ENCODE data around the gene BLOC1S1.
A peak's percentile ranks its signal among the peaks of the same experiment; 100 is the strongest.

BLOC1S1 gene

GRCh38 chr12:55715833-55716581, at the start of gene BLOC1S1:
BLOC1S1 (plus strand) TSS chr12:55716046; CDS start chr12:55716052, 6 bp downstream.
- peak; percentile 89 for DNase-seq (ENCODE audit: low read depth)

GRCh38 chr12:55666508-55666907, 49.3 kb upstream of the BLOC1S1 start:
- DNase-seq (ENCODE audit: low read depth): no peak

DNA sequence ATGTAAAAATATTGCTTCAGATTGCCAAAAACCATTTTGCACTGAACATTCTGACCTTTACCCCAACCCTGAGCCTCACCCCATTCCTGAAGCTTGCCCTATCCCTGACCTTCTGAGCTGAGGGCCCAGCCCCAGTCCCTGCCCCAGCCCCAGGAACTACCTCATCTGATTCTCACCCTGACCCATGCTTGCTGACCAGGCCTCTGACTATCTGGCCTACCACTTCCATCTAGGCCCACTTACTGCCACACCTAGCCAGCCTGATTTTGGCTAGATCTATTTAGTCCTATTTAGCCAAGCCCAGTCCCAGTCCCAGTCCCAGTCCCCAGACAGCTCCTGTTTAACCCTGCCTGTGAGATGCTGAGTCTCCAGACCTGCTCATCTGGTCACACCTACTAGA, 45.6 kb upstream of the BLOC1S1 start:
- DNase-seq (ENCODE audit: low read depth): no peak

DNA sequence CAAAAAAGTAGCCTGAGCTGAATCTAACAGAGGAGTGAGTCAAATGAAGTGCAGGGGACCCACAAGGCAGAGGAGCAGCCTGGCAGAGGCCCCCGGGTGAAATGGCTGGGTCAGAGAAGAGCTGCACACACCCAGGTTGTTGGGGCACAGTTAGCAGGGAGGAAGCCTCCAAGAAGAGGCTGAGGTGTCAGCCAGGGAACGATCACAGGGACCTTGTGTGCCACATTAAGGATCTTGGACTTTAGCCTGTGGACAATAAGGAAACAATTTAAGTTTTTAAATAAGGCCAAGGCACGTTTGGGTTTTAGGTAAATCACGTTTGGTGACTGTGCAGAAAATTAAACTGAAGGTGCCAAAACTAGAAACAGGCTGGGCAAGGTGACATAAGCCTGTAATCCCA, 44.1 kb upstream of the BLOC1S1 start:
- no peak for DNase-seq (ENCODE audit: low read depth)

GRCh38 chr12:55673638-55674037, 42.2 kb upstream of the BLOC1S1 start:
- DNase-seq (ENCODE audit: low read depth): no peak

GRCh38 chr12:55675666-55676065, 40.2 kb upstream of the BLOC1S1 start:
- DNase-seq (ENCODE audit: low read depth): no peak

DNA sequence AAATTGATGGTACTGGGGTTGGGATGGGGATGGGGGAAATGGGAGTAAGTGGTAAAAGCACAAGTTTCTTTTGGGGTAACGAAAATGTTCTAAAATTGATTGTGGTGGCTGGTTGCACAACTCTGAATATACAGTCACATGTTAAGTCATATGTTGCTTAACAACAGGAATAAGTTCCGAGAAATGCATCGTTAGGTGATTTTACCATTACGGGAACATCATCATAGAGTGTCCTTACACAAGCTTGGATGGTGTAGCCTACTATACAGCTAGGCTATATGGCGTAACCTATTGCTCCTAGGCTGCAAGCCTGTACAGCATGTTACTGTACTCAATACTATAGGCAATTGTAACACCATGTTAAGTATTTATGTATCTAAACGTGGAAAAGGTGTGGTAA, 39.1 kb upstream of the BLOC1S1 start:
- DNase-seq (ENCODE audit: low read depth): no peak

DNA sequence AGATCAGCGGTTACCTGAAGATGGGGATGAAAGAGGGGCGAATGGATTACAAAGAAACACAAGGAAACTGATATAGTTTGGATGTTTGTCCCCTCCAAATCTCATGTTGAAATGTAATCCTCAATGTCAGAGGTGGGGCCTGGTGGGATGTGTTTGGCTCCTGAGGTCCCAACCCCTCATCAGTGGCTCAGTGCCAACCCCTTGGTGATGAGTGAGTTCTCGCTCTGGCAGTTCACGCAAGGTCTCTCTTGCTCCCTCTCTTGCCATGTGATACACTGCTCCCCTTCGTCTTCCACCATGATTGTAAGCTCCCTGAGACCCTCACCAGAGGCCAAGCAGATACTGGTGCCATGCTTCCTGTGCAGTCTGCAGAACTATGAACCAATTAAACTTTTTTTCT, 36.2 kb upstream of the BLOC1S1 start:
- no peak for DNase-seq (ENCODE audit: low read depth)

DNA sequence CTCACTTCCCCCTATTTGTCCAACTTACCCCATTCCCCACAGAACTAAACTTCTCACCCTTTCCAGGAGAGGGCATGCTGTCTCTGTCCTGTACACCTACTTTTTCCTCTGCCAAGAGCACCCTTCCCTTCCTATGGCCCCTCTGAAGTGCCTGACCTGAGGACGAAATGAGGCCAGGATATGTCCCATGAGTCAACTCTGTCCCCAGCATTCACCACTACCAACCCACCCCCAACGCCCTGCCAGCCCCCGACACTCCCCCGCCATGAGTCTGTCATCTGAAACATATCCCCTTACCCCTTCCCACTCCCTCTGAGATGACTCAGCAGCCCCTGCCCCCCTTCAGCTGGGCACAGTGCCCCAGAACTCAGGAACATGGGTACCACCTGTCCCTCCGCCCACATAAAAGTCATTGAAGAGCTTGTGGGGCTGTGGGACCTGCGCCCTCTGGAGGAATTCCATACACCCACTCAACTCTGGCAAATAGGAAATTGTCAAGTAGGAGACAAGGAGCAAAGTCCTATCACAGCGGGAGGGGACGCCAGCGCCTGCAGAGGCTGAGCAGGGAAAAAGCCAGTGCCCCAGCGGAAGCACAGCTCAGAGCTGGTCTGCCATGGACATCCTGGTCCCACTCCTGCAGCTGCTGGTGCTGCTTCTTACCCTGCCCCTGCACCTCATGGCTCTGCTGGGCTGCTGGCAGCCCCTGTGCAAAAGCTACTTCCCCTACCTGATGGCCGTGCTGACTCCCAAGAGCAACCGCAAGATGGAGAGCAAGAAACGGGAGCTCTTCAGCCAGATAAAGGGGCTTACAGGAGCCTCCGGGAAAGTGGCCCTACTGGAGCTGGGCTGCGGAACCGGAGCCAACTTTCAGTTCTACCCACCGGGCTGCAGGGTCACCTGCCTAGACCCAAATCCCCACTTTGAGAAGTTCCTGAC, 34.4 kb upstream of the BLOC1S1 start:
- DNase-seq (ENCODE audit: low read depth): peak; percentile 28

DNA sequence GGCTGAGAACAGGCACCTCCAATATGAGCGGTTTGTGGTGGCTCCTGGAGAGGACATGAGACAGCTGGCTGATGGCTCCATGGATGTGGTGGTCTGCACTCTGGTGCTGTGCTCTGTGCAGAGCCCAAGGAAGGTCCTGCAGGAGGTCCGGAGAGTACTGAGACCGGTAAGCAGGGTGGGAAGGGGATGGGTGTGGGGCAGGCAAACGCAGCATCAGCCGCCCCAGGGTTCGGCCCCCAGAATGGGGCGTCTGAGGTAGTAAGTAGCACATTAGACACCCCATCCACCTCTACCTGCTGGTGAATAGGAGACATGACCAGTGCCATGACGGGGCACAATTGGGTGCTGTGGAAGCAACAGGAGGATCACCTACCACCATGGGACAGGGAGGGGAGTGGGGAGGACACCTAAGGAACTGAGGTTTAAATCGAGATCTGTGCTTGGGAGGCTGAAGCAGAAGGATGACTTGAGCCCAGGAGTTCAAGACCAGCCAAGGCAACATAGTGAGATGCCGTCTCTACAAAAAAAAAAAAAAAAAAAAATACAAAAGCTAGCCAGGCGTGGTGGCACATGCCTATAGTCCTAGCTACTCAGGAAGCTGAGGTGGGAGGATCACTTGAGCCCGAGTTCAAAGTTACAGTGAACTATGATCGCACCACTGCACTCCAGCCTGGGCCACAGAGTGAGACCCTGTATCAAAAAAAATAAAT, 33.6 kb upstream of the BLOC1S1 start:
- DNase-seq (ENCODE audit: low read depth): no peak

DNA sequence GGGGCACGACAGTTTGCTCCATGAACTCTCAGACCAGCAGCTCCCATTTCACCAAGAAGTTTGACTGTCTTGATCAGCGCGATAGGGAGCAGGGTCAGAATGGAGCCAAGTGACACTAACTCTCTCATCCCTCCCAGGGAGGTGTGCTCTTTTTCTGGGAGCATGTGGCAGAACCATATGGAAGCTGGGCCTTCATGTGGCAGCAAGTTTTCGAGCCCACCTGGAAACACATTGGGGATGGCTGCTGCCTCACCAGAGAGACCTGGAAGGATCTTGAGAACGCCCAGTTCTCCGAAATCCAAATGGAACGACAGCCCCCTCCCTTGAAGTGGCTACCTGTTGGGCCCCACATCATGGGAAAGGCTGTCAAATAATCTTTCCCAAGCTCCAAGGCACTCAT, 32.2 kb upstream of the BLOC1S1 start:
- no peak for DNase-seq (ENCODE audit: low read depth)

- DNase-seq (ENCODE audit: low read depth): no peak
These were observed 31.0 kb upstream of the BLOC1S1 start for GRCh38 chr12:55684761-55685370.

DNA sequence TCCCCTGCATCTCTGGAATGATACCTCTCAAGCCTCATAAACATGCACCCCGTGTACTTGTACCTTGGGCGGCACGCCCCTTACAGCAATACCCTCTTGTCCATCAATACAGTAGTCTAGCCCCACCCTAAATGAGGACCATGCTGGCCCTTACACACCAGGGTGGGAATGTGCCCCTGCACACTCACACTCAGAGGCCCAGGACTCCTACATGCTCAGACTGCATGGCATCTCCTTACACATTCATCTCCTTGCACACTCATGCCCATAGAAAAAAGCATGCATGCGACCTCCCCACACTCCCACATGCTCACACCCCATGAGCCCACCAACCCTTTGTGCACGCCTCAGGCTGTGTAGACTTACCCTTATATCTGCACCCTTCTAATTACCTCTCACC, 30.2 kb upstream of the BLOC1S1 start:
- no peak for DNase-seq (ENCODE audit: low read depth)

DNA sequence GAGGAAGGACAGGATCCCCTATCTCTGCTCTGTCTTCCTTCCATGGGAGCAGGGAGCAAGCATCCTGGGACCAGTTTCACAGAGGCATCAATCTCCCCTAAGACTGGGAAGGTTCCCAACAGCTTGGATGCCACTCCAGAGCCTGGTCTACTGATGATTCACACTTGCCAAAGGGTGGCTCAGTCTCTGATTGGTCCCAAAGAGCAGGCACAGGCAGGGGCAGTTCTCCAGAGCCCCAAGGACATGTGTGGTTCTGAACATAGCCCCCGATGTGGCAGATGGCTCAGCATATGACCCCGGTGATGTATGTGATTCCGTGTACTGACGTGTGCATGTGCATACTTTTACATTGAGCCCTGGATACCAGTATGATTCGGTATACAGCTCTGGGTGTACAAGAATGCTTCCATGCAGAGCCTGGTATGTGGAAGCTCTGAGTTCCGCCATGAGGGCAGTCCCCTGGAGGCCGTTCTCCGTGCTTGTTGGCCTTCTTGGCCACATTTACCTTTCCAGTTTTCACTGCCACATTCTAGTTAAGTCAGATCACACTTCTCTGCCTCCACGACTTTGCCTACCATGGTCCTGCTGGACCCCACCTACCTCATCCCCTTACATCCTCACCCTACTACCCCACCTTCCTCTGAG, 29.4 kb upstream of the BLOC1S1 start:
- DNase-seq (ENCODE audit: low read depth): no peak

- no peak for DNase-seq (ENCODE audit: low read depth)
These were observed 28.1 kb upstream of the BLOC1S1 start for GRCh38 chr12:55687746-55688145.

- DNase-seq (ENCODE audit: low read depth): no peak
These were observed 26.9 kb upstream of the BLOC1S1 start for GRCh38 chr12:55688716-55689655.

GRCh38 chr12:55692631-55693322, 23.1 kb upstream of the BLOC1S1 start:
- no peak for DNase-seq (ENCODE audit: low read depth)

DNA sequence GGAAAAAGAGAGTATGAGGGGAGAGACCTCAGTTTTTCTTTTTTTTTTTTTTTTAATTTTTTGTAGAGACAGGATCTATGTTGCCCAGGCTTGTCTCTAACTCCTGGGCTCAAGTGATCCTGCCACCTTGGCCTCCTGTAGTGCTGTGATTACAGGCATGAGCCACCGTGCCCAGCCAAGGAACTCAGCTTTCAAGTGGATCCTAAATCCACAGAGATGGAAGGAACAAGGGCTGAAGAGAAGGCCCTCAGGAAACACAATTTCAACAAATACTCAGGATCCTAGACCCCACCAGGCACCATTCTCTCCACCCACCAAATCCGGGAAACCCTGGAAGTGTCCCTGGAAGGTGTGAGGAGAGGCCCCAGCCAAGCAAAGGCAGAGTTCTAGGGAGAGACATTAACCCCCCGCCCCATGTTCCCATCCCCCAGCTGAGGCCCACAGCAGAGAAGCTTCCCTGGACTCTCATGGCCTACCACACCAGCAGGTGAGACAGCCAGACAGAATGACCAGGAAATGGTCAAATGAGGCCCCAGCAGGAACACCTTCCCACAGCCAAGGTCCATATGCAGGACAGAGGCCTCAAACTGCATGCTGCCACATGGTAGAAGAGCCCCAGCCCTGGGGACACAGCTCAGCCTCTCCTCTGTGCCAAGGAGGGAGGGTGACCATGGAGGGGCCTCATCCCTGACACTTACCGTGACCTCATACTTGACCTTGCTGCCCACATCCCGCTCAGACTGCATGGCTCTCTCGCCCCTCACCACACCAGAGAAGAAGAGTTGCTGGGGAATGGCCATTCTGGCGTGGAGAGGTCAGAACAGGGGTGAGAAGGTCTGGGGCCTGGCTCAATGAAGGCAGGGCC, 22.3 kb upstream of the BLOC1S1 start:
- DNase-seq (ENCODE audit: low read depth): no peak

GRCh38 chr12:55694188-55694515, 21.7 kb upstream of the BLOC1S1 start:
- no peak for DNase-seq (ENCODE audit: low read depth)
